HepG2 (cell line): ENCODE data around the gene MSMB. TPM values are rescaled to one million over a fixed set of nuclear protein-coding genes. Genes with fewer than 3 reads are reported as not detected.

Source experiments
- BATF2 ChIP-seq: sonication (generic); formaldehyde crosslinking; IDR thresholded peaks from 2 replicates; pipeline ENCODE4 v1.8.0; 2022; ENCODE audit warnings: mild to moderate bottlenecking, missing genetic modification reagents, moderate library complexity
- BCL3 ChIP-seq: sonication (generic); formaldehyde crosslinking; IDR thresholded peaks from 2 replicates; pipeline ENCODE4 v1.5.1; 2020; ENCODE audit warnings: mild to moderate bottlenecking, missing genetic modification reagents, moderate library complexity
- CSRNP2 ChIP-seq: sonication (generic); formaldehyde crosslinking; conservative IDR thresholded peaks from 2 replicates; pipeline ENCODE4 v1.8.0; 2022; ENCODE audit warnings: low read depth, missing genetic modification reagents
- DR1 ChIP-seq: sonication (generic); formaldehyde crosslinking; IDR thresholded peaks from 2 replicates; pipeline ENCODE4 v1.8.0; 2021; ENCODE audit warnings: mild to moderate bottlenecking, missing genetic modification reagents, inconsistent platforms
- ERF ChIP-seq: IDR thresholded peaks from 2 replicates; pipeline ENCODE4 v1.6.1; 2018; ENCODE audit warnings: missing biosample characterization, missing genetic modification reagents
- FLYWCH1 ChIP-seq: sonication (generic); formaldehyde crosslinking; IDR thresholded peaks from 2 replicates; pipeline ENCODE4 v1.8.1; 2023; ENCODE audit warnings: mild to moderate bottlenecking, missing genetic modification reagents
- FOXA1 ChIP-seq, 2 experiments: fragments of 450-650 bp in 1 of 2; sonication (generic) in 1 of 2; formaldehyde crosslinking in 1 of 2; IDR thresholded peaks; 2 replicates each; pipeline versions ENCODE4 v1.4.0 to v1.6.1; 2016 to 2020; ENCODE audit warnings: missing genetic modification reagents in 1 of 2
- HIC2 ChIP-seq: sonication (generic); formaldehyde crosslinking; IDR thresholded peaks from 2 replicates; pipeline ENCODE4 v1.9.0; 2022; ENCODE audit warnings: low read depth, missing genetic modification reagents
- HOXD1 ChIP-seq: sonication (generic); formaldehyde crosslinking; IDR thresholded peaks from 2 replicates; pipeline ENCODE4 v1.5.0; 2020; ENCODE audit warnings: missing genetic modification reagents
- IKZF4 ChIP-seq: sonication (generic); formaldehyde crosslinking; IDR thresholded peaks from 2 replicates; pipeline ENCODE4 v1.5.1; 2020; ENCODE audit warnings: borderline replicate concordance, mild to moderate bottlenecking, low read depth, missing genetic modification reagents; ENCODE audit errors: not compliant biosample characterization
- ISX ChIP-seq: sonication (generic); formaldehyde crosslinking; conservative IDR thresholded peaks from 2 replicates; pipeline ENCODE4 v1.5.0; 2020; ENCODE audit warnings: missing genetic modification reagents
- MAFK ChIP-seq, 2 experiments: IDR thresholded peaks in 1 of 2; conservative IDR thresholded peaks in 1 of 2; 2 replicates each; pipeline ENCODE4 v1.6.1; 2011; ENCODE audit warnings: improper control_type of control experiment in 2 of 2, low read length in 2 of 2
- NFKB2 ChIP-seq: sonication (generic); formaldehyde crosslinking; IDR thresholded peaks from 2 replicates; pipeline ENCODE4 v1.4.0; 2020; ENCODE audit warnings: missing genetic modification reagents, borderline replicate concordance
- NR2F2 ChIP-seq: IDR thresholded peaks from 2 replicates; pipeline ENCODE4 v1.6.1; 2012; ENCODE audit warnings: low read depth, inconsistent platforms, borderline replicate concordance
- POLR2G ChIP-seq: fragments of 200-400 bp; formaldehyde crosslinking; IDR thresholded peaks from 2 replicates; pipeline ENCODE4 v1.6.1; 2018; ENCODE audit warnings: mild to moderate bottlenecking, low read depth, low read length, moderate library complexity
- SAP130 ChIP-seq: IDR thresholded peaks from 2 replicates; pipeline ENCODE4 v1.6.1; 2016; ENCODE audit warnings: low read depth
- SOX5 ChIP-seq: IDR thresholded peaks from 2 replicates; pipeline ENCODE4 v1.6.1; 2016; ENCODE audit warnings: borderline replicate concordance
- TAF15 ChIP-seq: fragments of 200-400 bp; formaldehyde crosslinking; IDR thresholded peaks from one replicate; pipeline ENCODE4 v1.6.1; 2018; ENCODE audit warnings: mild to moderate bottlenecking, low read depth, low read length; ENCODE audit not compliant: poor library complexity, severe bottlenecking
- ZNF18 ChIP-seq: sonication (generic); formaldehyde crosslinking; IDR thresholded peaks from 2 replicates; pipeline ENCODE4 v1.8.0; 2022; ENCODE audit warnings: mild to moderate bottlenecking, missing genetic modification reagents; ENCODE audit not compliant: insufficient replicate concordance
- ZNF329 ChIP-seq: sonication (generic); formaldehyde crosslinking; IDR thresholded peaks from 2 replicates; pipeline ENCODE4 v1.9.0; 2021; ENCODE audit warnings: low read depth, mild to moderate bottlenecking, missing genetic modification reagents
- ZNF432 ChIP-seq: sonication (generic); formaldehyde crosslinking; IDR thresholded peaks from 2 replicates; pipeline ENCODE4 v1.5.0; 2020; ENCODE audit warnings: missing genetic modification reagents, mild to moderate bottlenecking, borderline replicate concordance
- ZNF546 ChIP-seq: sonication (generic); formaldehyde crosslinking; conservative IDR thresholded peaks from 2 replicates; pipeline ENCODE4 v1.8.1; 2023; ENCODE audit warnings: mild to moderate bottlenecking, missing genetic modification reagents
- ZNF672 ChIP-seq: sonication (generic); formaldehyde crosslinking; IDR thresholded peaks from 2 replicates; pipeline ENCODE4 v1.8.1; 2022; ENCODE audit warnings: missing genetic modification reagents
- polyA plus RNA-seq, 8 experiments: library from polyadenylated mRNA; depleted of rRNA in 3 of 8; stranded (reverse) in 7 of 8; unstranded in 1 of 8; fragments of >200 nt; fragmentation: Illumina TruSeq in 4 of 8; extraction: Trizol in 4 of 8; gene quantifications; 2 replicates each; pipeline versions ENCODE4 v1.2.1 to v1.2.3, GENCODE V29; 2011 to 2016; ENCODE audit warnings: low read depth in 4 of 8, missing spikeins in 1 of 8, mixed read lengths in 1 of 8; ENCODE audit not compliant: insufficient read depth in 1 of 8
- total RNA-seq, 5 experiments: library from RNA; depleted of rRNA; stranded (reverse); fragments of >200 nt; fragmentation: Illumina TruSeq; extraction: Trizol; gene quantifications; 2 replicates each; pipeline ENCODE4 v1.2.3, GENCODE V29; 2016; ENCODE audit warnings: low read depth in 1 of 5

Gene MSMB
- total and polyA plus RNA-seq, 2 of the 13 experiments (the other 11 are each of a cell fraction or from before 2014, with no cell fraction given) = 0.84 TPM; not detected in 1

- TF ChIP-seq SOX5 (CRISPR knock-in tag) = peak; percentile 93
- no peak for TF ChIP-seq ZNF672
- no peak for TF ChIP-seq ZNF18 (CRISPR knock-in tag)
- no peak for TF ChIP-seq DR1 (CRISPR knock-in tag)
- TF ChIP-seq HIC2 = no peak; the same call in 1 of the 2 replicates
- peak; percentile 76 for TF ChIP-seq FOXA1 (IDR thresholded peaks at IDR 0.05)
- TF ChIP-seq FOXA1 (CRISPR knock-in tag; IDR thresholded peaks at IDR 0.05) = peak; percentile 95
- TF ChIP-seq BATF2 (CRISPR knock-in tag) = no peak
- no peak for TF ChIP-seq ISX (CRISPR knock-in tag)
- TF ChIP-seq POLR2G = no peak; the same call in 1 of the 2 replicates
- peak; percentile 88 for TF ChIP-seq ERF (CRISPR knock-in tag)
- no peak for TF ChIP-seq CSRNP2
- TF ChIP-seq ZNF546 (CRISPR knock-in tag) = no peak
- TF ChIP-seq MAFK (conservative IDR thresholded peaks at IDR 0.05 in 1 of 2, IDR thresholded peaks at IDR 0.05 in 1 of 2; ENCODE audit: low read length in 2 of 2) = no peak
- peak; percentile 71 for TF ChIP-seq HOXD1 (CRISPR knock-in tag)
- no peak for TF ChIP-seq FLYWCH1 (CRISPR knock-in tag)
- no peak for TF ChIP-seq ZNF432 (CRISPR knock-in tag)
- TF ChIP-seq BCL3 (CRISPR knock-in tag) = no peak
- TF ChIP-seq TAF15 = no peak
- TF ChIP-seq IKZF4 (CRISPR knock-in tag) = no peak
- no peak for TF ChIP-seq NFKB2
- peak; percentile 98 for TF ChIP-seq NR2F2
- TF ChIP-seq SAP130 (CRISPR knock-in tag) = peak; percentile 83
- no peak for TF ChIP-seq ZNF329 (CRISPR knock-in tag)
Observed at GRCh38 chr10:45997994-45998763, 47.9 kb downstream of the MSMB start (continued).
